RKO (cell line): ENCODE measurements around the gene CANX.
"Not testable (repeated sequence)": the region's sequence is repeated elsewhere in the genome, so short reads cannot be mapped to it uniquely, and the experiment has no call there.

Source experiments
- DNase-seq: peaks from one replicate; pipeline ENCODE4 v3.0.0-alpha.2; 2016; ENCODE audit warnings: low spot score

The CANX gene

GRCh38 chr5:179699616-179700237 lies 960 bp downstream of the CANX start:
- DNase-seq: peak; percentile 74

DNA sequence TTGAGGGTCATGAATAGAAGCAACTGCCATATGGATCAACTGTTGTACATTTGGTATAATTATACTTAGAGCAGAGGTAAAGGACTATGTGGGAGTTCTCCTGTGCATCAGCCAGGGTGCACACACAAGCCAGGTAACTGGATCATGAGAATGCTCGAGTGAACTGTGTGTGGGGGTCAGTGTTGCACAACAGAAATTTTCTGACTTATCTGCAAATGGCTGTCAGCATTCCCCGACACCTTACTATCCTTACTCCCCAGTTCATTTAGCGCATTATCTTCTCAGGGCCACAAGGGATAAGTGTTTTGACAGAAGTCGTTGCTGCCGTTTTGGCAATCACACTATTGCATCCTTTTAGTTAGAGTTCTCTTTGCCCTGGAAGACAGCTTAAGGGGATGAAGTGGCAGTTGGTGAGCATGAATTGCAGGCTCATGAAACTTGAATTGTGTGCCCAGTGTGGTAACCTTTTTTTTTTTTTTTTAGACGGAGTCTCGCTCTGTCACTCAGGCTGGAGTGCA lies 1.7 kb downstream of the CANX start:
- DNase-seq: peak; percentile 39

GRCh38 chr5:179716286-179716685 lies 17.5 kb downstream of the CANX start:
- DNase-seq: peak; percentile 43

DNA sequence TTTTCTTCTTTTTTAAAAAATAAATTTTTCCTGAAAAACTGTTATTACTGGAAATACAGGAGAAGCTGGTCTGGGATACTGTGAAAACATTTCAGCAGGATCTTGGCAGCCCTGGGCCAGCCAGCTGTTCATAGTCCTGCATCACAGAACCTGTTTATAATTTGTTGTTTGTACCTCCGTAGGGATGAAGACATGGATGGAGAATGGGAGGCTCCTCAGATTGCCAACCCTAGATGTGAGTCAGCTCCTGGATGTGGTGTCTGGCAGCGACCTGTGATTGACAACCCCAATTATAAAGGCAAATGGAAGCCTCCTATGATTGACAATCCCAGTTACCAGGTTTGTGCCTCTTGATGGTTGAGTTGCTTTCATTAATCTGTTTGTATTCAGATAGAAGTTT lies 21.5 kb downstream of the CANX start:
- DNase-seq: no peak

DNA sequence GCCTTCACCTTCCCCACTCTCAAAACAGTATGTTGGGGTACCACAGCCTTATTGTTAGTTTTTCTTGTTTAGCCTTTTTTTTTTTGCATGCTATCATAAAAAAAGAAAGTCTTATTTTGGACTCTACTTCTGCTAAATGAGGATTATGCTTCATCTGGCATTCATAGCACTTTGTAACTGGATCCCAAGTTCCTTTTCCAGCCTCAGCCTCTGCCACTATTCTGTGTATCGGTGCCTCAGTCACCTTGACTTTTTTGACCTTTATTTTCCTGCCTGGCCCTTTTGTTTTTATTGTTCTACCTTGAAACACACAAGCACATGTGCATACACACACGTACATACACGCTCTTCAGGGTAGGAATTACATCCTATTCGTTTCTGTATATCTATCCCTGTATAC lies 25.4 kb downstream of the CANX start:
- no peak for DNase-seq

- no peak for DNase-seq
Observed at GRCh38 chr5:179727106-179727505, 28.3 kb downstream of the CANX start.

GRCh38 chr5:179729303-179729702 lies 30.5 kb downstream of the CANX start:
- DNase-seq: no peak

- no peak for DNase-seq
Observed at GRCh38 chr5:179729727-179730126, 31.0 kb downstream of the CANX start.

- no peak for DNase-seq
Observed at GRCh38 chr5:179730356-179730755, 31.6 kb downstream of the CANX start.

GRCh38 chr5:179730852-179731251 lies 32.1 kb downstream of the CANX start:
- DNase-seq: peak; percentile 51

- DNase-seq: peak; percentile 90
Observed at GRCh38 chr5:179731791-179732411, 33.1 kb downstream of the CANX start.

- DNase-seq: peak; percentile 100
Observed at GRCh38 chr5:179732412-179732917, 33.7 kb downstream of the CANX start, which contains the start of gene MAML1. Gene MAML1, plus strand, starts transcription at chr5:179732822. Its CDS starts 291 bp downstream, at chr5:179733113.

GRCh38 chr5:179732918-179733771 lies 34.4 kb downstream of the CANX start:
- DNase-seq: peak; percentile 51

GRCh38 chr5:179733772-179734126 lies 35.0 kb downstream of the CANX start:
- no peak for DNase-seq

- DNase-seq: no peak
Observed at GRCh38 chr5:179734536-179735164, 35.9 kb downstream of the CANX start.

DNA sequence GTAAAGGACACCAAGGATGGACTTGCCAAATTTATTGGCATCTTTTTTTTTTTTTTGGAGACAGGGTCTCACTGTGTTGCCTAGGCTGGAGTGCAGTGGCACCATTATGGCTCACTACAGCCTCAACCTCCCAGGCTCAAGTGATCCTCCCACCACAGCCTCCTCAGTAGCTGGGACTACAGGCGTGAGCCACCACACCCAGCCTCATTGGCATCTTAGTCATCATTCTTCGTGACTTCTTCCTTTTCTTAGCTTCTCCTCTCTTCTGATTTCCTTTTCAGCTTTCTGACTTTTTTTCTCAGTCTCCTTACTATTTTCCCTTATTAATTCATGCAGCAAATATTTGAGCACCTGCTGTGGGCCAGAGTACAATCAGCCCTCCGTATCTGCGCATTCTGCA lies 40.0 kb downstream of the CANX start:
- DNase-seq: no peak

GRCh38 chr5:179744106-179744505 lies 45.3 kb downstream of the CANX start:
- not testable (repeated sequence) for DNase-seq

DNA sequence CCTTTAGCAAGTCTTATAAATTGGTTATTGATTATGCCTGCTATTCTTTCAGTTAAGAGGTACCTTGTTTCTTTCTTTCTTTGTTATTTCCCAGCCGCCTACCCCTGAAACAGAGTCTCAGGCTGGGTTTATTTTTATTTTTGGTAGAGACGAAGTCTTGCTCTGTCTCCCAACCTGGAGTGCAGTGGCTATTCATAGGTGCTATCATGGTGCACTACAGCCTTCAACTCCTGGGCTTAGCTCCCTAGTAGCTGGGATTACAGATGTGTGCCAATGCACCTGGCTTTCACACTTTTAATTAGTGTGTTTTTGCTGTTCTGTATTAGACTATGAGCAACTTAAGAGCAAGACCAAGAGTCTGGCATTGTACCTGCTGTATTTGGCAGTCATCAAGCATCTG lies 48.1 kb downstream of the CANX start:
- no peak for DNase-seq

GRCh38 chr5:179747811-179748210 lies 49.0 kb downstream of the CANX start:
- DNase-seq: no peak

DNA sequence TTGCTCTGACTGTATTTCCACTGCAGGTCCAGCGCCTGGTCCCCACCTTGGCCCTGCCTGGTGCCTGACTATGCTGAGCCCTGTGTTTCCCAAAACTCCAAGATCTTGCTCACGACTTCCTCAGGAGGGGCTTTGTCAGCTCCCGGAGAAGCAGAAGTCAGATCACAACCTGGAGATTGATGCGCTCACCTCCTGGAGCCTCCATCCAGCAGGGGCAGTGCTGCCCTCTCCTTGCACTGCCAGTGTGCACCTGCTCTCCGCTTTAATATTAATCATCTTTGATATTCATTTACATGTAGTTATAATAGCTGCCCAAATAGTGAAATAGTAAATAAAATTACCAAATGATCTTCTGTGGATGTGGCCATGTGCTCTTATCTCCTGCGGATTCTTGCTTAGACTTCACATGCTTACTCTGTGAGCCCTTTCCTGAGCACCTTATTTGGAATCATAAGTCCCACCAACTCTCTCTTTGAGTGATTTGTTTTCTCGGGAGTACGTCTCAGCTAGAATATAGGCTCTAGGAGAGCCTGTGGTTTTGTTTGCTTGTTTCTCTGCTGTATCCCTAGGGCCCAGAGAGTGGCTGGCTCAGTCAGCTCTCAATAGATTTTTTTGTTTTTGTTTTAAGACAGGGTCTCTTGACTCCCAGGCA lies 51.2 kb downstream of the CANX start:
- no peak for DNase-seq

DNA sequence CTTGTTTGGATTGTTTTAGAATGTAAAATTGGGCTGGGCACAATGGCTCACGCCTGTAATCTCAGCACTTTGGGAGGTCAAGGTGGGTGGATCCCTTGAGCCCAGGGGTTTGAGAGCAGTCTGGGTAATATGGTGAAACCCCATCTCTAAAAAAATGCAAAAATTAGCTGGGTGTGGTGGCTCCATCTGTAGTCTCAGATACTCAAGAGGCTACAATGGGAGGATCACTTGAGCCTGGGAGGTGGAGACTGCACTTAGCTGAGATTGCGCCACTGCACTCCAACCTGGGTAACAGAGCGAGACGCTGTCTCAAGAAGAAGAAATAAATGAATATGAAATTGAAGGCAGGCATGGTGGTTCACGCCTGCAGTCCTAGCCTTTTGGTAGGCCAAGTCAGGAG lies 55.2 kb downstream of the CANX start:
- DNase-seq: no peak

GRCh38 chr5:179755022-179755421 lies 56.3 kb downstream of the CANX start:
- DNase-seq: no peak
